Panc1 (cell line): ENCODE results near the gene TBCK.

ENCODE experiments used
- CTCF ChIP-seq: fragments of 450-650 bp; IDR thresholded peaks from 2 replicates; pipeline ENCODE4 v1.5.1; 2017; ENCODE audit warnings: mild to moderate bottlenecking
- POLR2AphosphoS5 ChIP-seq: IDR thresholded peaks from 2 replicates; pipeline ENCODE4 v1.6.1; 2012; ENCODE audit warnings: mild to moderate bottlenecking, low read depth, low read length, moderate library complexity
- SIN3A ChIP-seq: IDR thresholded peaks from 2 replicates; pipeline ENCODE4 v1.6.1; 2012; ENCODE audit warnings: low read depth, mild to moderate bottlenecking, low read length, moderate library complexity, borderline replicate concordance; ENCODE audit not compliant: insufficient read depth
- TCF7L2 ChIP-seq: IDR thresholded peaks from 2 replicates; pipeline ENCODE4 v1.6.1; 2011; ENCODE audit warnings: mild to moderate bottlenecking, low read depth, low read length, inconsistent platforms
- TF ChIP-seq, protein P1 (sequence below), 2 experiments: IDR thresholded peaks; 2 replicates each; pipeline ENCODE4 v1.6.1; 2011 to 2012; ENCODE audit warnings: low read depth in 2 of 2, control low read depth in 1 of 2, low read length in 1 of 2, mild to moderate bottlenecking in 1 of 2, moderate library complexity in 1 of 2; ENCODE audit not compliant: insufficient read depth in 1 of 2

- no peak for TF ChIP-seq CTCF
- TF ChIP-seq, protein P1, sequence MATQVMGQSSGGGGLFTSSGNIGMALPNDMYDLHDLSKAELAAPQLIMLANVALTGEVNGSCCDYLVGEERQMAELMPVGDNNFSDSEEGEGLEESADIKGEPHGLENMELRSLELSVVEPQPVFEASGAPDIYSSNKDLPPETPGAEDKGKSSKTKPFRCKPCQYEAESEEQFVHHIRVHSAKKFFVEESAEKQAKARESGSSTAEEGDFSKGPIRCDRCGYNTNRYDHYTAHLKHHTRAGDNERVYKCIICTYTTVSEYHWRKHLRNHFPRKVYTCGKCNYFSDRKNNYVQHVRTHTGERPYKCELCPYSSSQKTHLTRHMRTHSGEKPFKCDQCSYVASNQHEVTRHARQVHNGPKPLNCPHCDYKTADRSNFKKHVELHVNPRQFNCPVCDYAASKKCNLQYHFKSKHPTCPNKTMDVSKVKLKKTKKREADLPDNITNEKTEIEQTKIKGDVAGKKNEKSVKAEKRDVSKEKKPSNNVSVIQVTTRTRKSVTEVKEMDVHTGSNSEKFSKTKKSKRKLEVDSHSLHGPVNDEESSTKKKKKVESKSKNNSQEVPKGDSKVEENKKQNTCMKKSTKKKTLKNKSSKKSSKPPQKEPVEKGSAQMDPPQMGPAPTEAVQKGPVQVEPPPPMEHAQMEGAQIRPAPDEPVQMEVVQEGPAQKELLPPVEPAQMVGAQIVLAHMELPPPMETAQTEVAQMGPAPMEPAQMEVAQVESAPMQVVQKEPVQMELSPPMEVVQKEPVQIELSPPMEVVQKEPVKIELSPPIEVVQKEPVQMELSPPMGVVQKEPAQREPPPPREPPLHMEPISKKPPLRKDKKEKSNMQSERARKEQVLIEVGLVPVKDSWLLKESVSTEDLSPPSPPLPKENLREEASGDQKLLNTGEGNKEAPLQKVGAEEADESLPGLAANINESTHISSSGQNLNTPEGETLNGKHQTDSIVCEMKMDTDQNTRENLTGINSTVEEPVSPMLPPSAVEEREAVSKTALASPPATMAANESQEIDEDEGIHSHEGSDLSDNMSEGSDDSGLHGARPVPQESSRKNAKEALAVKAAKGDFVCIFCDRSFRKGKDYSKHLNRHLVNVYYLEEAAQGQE (IDR thresholded peaks at IDR 0.05; ENCODE audit: insufficient read depth in 1 of 2, low read depth in 2 of 2, low read length in 1 of 2): no peak
- no peak for TF ChIP-seq POLR2AphosphoS5
- no peak for TF ChIP-seq TCF7L2
- TF ChIP-seq SIN3A: no peak
These were observed 42.9 kb upstream of the TBCK start for GRCh38 chr4:106358899-106359298.
